Tibial nerve (tissue), 4 donors: Measurements from ENCODE around the gene CFAP206. TPM values are rescaled to one million over a fixed set of nuclear protein-coding genes. Genes with fewer than 3 reads are reported as not detected.

ENCODE experiments used
- DNase-seq, 2 donors: peaks; one replicate each; pipeline ENCODE4 v3.0.0-alpha.2; 2019; ENCODE audit warnings: low spot score in 2 of 2
- H3K27ac ChIP-seq, 4 donors: fragments of 200-600 bp; sonication (generic) in 3 of 4; one replicate each; pipeline ENCODE4 v1.5.1; 2017 to 2019; ENCODE audit warnings: mild to moderate bottlenecking in 1 of 4
- H3K27me3 ChIP-seq, 2 donors: fragments of 200-600 bp; sonication (generic) in 1 of 2; one replicate each; pipeline versions ENCODE4 v1.5.1 to v1.6.0; 2017 to 2019
- H3K36me3 ChIP-seq, 3 donors: fragments of 200-600 bp; sonication (generic); one replicate each; pipeline ENCODE4 v1.5.1; 2018 to 2019
- H3K4me1 ChIP-seq, 4 donors: fragments of 200-600 bp; sonication (generic) in 3 of 4; one replicate each; pipeline ENCODE4 v1.5.1; 2017 to 2019
- H3K4me3 ChIP-seq, 4 donors: fragments of 200-600 bp; sonication (generic) in 3 of 4; one replicate each; pipeline ENCODE4 v1.5.1; 2017 to 2019; ENCODE audit warnings: mild to moderate bottlenecking in 1 of 4, moderate library complexity in 1 of 4
- H3K9me3 ChIP-seq, 4 donors: fragments of 200-600 bp; sonication (generic) in 3 of 4; one replicate each; pipeline ENCODE4 v1.5.1; 2017 to 2019
- CTCF ChIP-seq, 5 experiments: fragments of 200-600 bp in 3 of 5; fragments of 450-650 bp in 2 of 5; sonication (generic) in 3 of 5; IDR thresholded peaks; one replicate each; pipeline ENCODE4 v1.5.1; 2016 to 2019; ENCODE audit warnings: antibody characterized with exemption in 5 of 5, mild to moderate bottlenecking in 3 of 5, moderate library complexity in 2 of 5
- EP300 ChIP-seq, 2 donors: sonication (generic); formaldehyde crosslinking; IDR thresholded peaks; one replicate each; pipeline ENCODE4 v1.6.1; 2017; ENCODE audit warnings: antibody characterized with exemption in 2 of 2, mild to moderate bottlenecking in 1 of 2
- POLR2A ChIP-seq, 2 donors: fragments of 450-650 bp; IDR thresholded peaks; one replicate each; pipeline ENCODE4 v1.6.1; 2017; ENCODE audit warnings: antibody characterized with exemption in 2 of 2, mild to moderate bottlenecking in 2 of 2, moderate library complexity in 2 of 2
- WGBS, 2 donors: methylation state at CpG; one replicate each; pipeline ENCODE4 v1.1.5; 2018; 5-methylcytosine and 5-hydroxymethylcytosine counted together
- total RNA-seq, 4 donors: library from RNA; depleted of rRNA; stranded (reverse); fragments of >200 nt; gene quantifications; one replicate each; pipeline ENCODE4 v1.1.0, GENCODE V29; 2016

Gene CFAP206
- total RNA-seq, 4 donors from 2014 or later = not detected

- Histone ChIP-seq H3K4me1 (peaks cover 0 to 18% (median 4%) of the 10 kb centered on the region in 4 donors), H3K27me3 (no peaks in the 10 kb centered on the region), H3K9me3 (no peaks in the 10 kb centered on the region), H3K36me3 (peaks cover 0 to 12% (median 0%) of the 10 kb centered on the region in 3 donors), H3K27ac (peak overlapping the region; percentile 80 to 97 (median 92)), H3K4me3 (peak overlapping the region; percentile 67 to 98 (median 82))
- no peak for TF ChIP-seq EP300 (IDR thresholded peaks at IDR 0.05)
- TF ChIP-seq POLR2A (IDR thresholded peaks at IDR 0.05) = no peak
- no peak for TF ChIP-seq CTCF (IDR thresholded peaks at IDR 0.05)
- DNase-seq = peak in 1 of 2 donors; percentile 25
- WGBS, 2 donors = 1 to 2% methylated on average over 13 to 15 of the region's 15 CpGs
Observed at GRCh38 chr6:87473419-87473903, 65.7 kb downstream of the CFAP206 start.

GRCh38 chr6:87481931-87482330 is 74.2 kb downstream of the CFAP206 start:
- peaks cover 0 to 39% (median 0%) of the 10 kb centered on the region in 3 donors for H3K36me3 ChIP-seq
- DNase-seq = no peak
- no peak for TF ChIP-seq POLR2A (IDR thresholded peaks at IDR 0.05)
- no peak for TF ChIP-seq EP300 (IDR thresholded peaks at IDR 0.05)
- H3K27ac ChIP-seq = no peak overlapping the region
- whole genome bisulfite sequencing, 2 donors = 84 to 88% methylated on average over 3 of the region's 3 CpGs
- H3K27me3 ChIP-seq = no peaks in the 10 kb centered on the region
- no peaks in the 10 kb centered on the region for H3K4me1 ChIP-seq
- no peaks in the 10 kb centered on the region for H3K9me3 ChIP-seq
- H3K4me3 ChIP-seq = no peak overlapping the region

GRCh38 chr6:87482366-87482765 is 74.6 kb downstream of the CFAP206 start:
- Histone ChIP-seq H3K9me3 (no peaks in the 10 kb centered on the region), H3K4me1 (no peaks in the 10 kb centered on the region), H3K36me3 (peaks cover 0 to 37% (median 0%) of the 10 kb centered on the region in 3 donors), H3K27me3 (no peaks in the 10 kb centered on the region), H3K4me3 (no peak overlapping the region), H3K27ac (no peak overlapping the region)
- no peak for DNase-seq
- no peak for TF ChIP-seq POLR2A (IDR thresholded peaks at IDR 0.05)
- TF ChIP-seq CTCF (IDR thresholded peaks at IDR 0.05) = no peak
- TF ChIP-seq EP300 (IDR thresholded peaks at IDR 0.05) = no peak
- 74 to 76% methylated on average over 4 of the region's 4 CpGs for WGBS, 2 donors

DNA sequence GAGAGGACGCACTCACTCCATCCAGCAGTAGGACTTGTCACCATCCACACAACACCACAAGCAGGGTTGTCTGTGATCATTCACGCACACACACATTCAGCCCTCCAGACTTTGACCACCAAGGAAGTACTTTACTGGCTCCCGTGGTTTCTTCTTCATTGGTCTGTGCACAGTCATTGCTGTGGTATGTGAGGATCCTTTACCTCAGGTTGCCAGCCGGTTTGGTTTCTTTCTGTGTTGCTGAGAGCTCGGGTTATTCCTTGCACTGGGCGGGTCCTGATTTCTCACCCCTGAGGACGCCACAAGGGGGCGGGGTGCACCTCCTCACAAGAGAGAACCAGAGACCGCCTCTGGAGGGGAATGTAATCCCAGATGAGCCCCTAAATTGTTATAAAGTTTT is 76.2 kb downstream of the CFAP206 start:
- H3K4me3 ChIP-seq = no peak overlapping the region
- no peak for DNase-seq
- no peak overlapping the region for H3K27ac ChIP-seq
- TF ChIP-seq CTCF (IDR thresholded peaks at IDR 0.05) (no peak), EP300 (IDR thresholded peaks at IDR 0.05) (no peak), POLR2A (IDR thresholded peaks at IDR 0.05) (no peak)
- H3K4me1 ChIP-seq = no peaks in the 10 kb centered on the region
- 83 to 86% methylated on average over 9 of the region's 9 CpGs for WGBS, 2 donors
- no peaks in the 10 kb centered on the region for H3K9me3 ChIP-seq
- H3K27me3 ChIP-seq = no peaks in the 10 kb centered on the region
- H3K36me3 ChIP-seq = peaks cover 0 to 23% (median 0%) of the 10 kb centered on the region in 3 donors

DNA sequence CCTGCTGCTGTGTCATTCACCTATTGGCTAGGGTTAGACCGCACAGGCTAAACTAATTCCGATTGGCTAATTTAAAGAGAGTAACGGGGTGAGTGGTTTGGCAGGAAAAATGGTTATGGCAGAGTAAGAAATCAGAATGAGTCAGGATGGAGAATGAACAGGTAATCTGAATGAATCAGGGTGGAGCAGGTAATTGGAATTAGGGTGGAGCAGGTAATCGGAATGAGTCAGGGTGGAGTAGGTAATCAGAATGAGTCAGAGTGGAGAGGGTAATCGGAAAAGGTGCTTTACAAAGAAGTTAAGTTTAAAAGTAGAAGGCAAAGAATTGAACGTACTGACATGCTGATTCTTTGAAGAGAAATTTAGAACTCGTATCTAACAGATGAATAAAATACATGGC is 76.7 kb downstream of the CFAP206 start:
- H3K4me1 ChIP-seq = no peaks in the 10 kb centered on the region
- H3K36me3 ChIP-seq = peaks cover 0 to 19% (median 0%) of the 10 kb centered on the region in 3 donors
- H3K9me3 ChIP-seq = no peaks in the 10 kb centered on the region
- no peak overlapping the region for H3K4me3 ChIP-seq
- H3K27me3 ChIP-seq = no peaks in the 10 kb centered on the region
- no peak for DNase-seq
- 93 to 94% methylated on average over 7 of the region's 7 CpGs for WGBS, 2 donors
- no peak for TF ChIP-seq EP300 (IDR thresholded peaks at IDR 0.05)
- no peak for TF ChIP-seq CTCF (IDR thresholded peaks at IDR 0.05)
- no peak for TF ChIP-seq POLR2A (IDR thresholded peaks at IDR 0.05)
- no peak overlapping the region for H3K27ac ChIP-seq
